ENCODE data around the gene GCNA. TPM values are rescaled to one million over a fixed set of nuclear protein-coding genes. Genes with fewer than 3 reads are reported as not detected.
"Not testable (repeated sequence)": the region's sequence is repeated elsewhere in the genome, so short reads cannot be mapped to it uniquely, and the experiment has no call there.

The GCNA gene
- total RNA-seq, 2 donors from 2014 or later = 2.1 to 2.3 TPM

DNA sequence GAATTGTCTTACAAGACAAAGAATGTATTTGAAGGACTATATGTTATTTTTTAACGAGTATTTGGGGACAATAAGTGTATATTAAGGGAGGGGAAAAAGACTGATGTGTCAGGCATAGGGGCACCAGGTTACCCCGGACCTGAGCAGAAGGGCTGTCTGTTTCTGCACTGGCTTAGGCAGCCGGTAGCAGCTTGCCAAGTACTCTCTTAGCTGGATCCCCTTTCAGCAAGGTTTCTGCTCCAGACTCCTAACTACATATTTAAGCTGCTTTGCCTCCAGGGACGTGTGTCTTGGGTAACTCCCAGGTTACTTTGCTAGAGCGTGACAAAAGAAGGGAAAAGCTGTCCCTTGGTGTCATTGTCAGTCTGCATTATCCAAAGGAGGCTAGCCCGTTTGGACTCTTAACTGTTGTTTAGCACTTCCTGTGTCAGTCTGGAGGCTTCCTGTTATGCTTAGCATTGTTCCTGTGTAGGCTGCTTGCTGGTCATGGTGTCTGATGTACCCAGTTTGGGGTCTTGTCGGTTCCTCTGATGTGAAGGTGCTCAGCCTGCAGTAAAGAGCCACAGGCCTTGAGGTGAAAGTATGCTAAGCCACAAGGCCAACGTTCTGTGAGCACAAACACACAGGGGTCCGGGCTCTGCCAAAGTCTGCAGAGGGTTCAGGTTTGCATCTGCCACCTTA is 28.4 kb downstream of the GCNA start:
- no peak overlapping the region for H3K27ac ChIP-seq (ENCODE audit: low read depth, low read length)
- TF ChIP-seq, protein P1, sequence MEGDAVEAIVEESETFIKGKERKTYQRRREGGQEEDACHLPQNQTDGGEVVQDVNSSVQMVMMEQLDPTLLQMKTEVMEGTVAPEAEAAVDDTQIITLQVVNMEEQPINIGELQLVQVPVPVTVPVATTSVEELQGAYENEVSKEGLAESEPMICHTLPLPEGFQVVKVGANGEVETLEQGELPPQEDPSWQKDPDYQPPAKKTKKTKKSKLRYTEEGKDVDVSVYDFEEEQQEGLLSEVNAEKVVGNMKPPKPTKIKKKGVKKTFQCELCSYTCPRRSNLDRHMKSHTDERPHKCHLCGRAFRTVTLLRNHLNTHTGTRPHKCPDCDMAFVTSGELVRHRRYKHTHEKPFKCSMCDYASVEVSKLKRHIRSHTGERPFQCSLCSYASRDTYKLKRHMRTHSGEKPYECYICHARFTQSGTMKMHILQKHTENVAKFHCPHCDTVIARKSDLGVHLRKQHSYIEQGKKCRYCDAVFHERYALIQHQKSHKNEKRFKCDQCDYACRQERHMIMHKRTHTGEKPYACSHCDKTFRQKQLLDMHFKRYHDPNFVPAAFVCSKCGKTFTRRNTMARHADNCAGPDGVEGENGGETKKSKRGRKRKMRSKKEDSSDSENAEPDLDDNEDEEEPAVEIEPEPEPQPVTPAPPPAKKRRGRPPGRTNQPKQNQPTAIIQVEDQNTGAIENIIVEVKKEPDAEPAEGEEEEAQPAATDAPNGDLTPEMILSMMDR (conservative IDR thresholded peaks at IDR 0.05) = no peak
- 89 to 91% methylated on average over 4 to 9 of the region's 9 CpGs for WGBS, 2 experiments (ENCODE audit: insufficient coverage in 1 of 2, insufficient read length in 1 of 2)
- no peak overlapping the region for H3K4me3 ChIP-seq (ENCODE audit: low read length)
- H3K27ac Mint-ChIP-seq = no peak overlapping the region
- no peaks in the 10 kb centered on the region for H3K27me3 Mint-ChIP-seq (ENCODE audit: insufficient read depth)
- H3K27me3 ChIP-seq (ENCODE audit: control insufficient read depth, insufficient read depth, low read length, poor library complexity, severe bottlenecking) = no peaks in the 10 kb centered on the region
- no peaks in the 10 kb centered on the region for H3K4me1 Mint-ChIP-seq
- H3K4me1 ChIP-seq (ENCODE audit: control insufficient read depth, insufficient read depth, low read length) = no peaks in the 10 kb centered on the region
- peaks cover 86% of the 10 kb centered on the region for H3K9me3 Mint-ChIP-seq
- no peak for DNase-seq
- no peaks in the 10 kb centered on the region for H3K9me3 ChIP-seq (ENCODE audit: control insufficient read depth, low read length)
- no peak overlapping the region for H3K9ac ChIP-seq (ENCODE audit: extremely low read depth, low read length, poor library complexity, severe bottlenecking)
- H3K4me3 Mint-ChIP-seq = no peak overlapping the region
- H3K36me3 Mint-ChIP-seq (ENCODE audit: low read depth) = peaks cover 72% of the 10 kb centered on the region
- H3K36me3 ChIP-seq (ENCODE audit: control insufficient read depth, insufficient read depth, low read length) = peaks cover 38% of the 10 kb centered on the region

DNA sequence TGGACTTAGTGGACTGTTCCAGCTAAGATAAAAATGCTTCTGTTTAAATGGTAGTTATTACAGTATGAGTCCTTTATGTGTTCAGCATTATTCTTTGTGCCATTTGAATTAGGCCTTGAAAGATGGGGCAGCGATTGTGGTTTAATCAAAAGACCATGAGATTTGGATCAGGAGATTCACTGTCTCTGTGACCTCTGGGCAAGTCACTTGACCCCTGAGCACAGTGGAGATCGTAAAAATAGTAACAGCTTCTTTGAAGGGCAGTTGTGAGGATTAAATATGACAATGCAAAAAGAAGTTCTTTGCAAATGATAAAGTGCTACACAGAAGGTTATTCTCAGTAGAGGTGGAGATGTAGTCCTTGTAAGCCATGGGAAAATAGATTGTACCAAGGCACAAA is 29.3 kb downstream of the GCNA start:
- no peak overlapping the region for H3K27ac Mint-ChIP-seq
- no peaks in the 10 kb centered on the region for H3K9me3 ChIP-seq (ENCODE audit: control insufficient read depth, low read length)

GRCh38 chrX:71609095-71609750 is 31.0 kb downstream of the GCNA start:
- H3K4me3 ChIP-seq (ENCODE audit: low read length) = no peak overlapping the region
- H3K27me3 ChIP-seq (ENCODE audit: control insufficient read depth, insufficient read depth, low read length, poor library complexity, severe bottlenecking) = no peaks in the 10 kb centered on the region
- Mint-ChIP-seq H3K9me3 (peaks cover 82% of the 10 kb centered on the region), H3K27ac (no peak overlapping the region), H3K4me1 (no peaks in the 10 kb centered on the region), H3K27me3 (ENCODE audit: insufficient read depth) (no peaks in the 10 kb centered on the region), H3K4me3 (no peak overlapping the region), H3K36me3 (ENCODE audit: low read depth) (peaks cover 63% of the 10 kb centered on the region)
- no peak overlapping the region for H3K27ac ChIP-seq (ENCODE audit: low read depth, low read length)
- DNase-seq = no peak
- no peaks in the 10 kb centered on the region for H3K4me1 ChIP-seq (ENCODE audit: control insufficient read depth, insufficient read depth, low read length)
- 94% methylated on average over 2 to 3 of the region's 3 CpGs for WGBS, 2 experiments (ENCODE audit: insufficient coverage in 1 of 2, insufficient read length in 1 of 2)
- H3K9ac ChIP-seq (ENCODE audit: extremely low read depth, low read length, poor library complexity, severe bottlenecking) = no peak overlapping the region
- H3K36me3 ChIP-seq (ENCODE audit: control insufficient read depth, insufficient read depth, low read length) = peaks cover 39% of the 10 kb centered on the region
- H3K9me3 ChIP-seq (ENCODE audit: control insufficient read depth, low read length) = no peaks in the 10 kb centered on the region
- TF ChIP-seq, protein P1 (conservative IDR thresholded peaks at IDR 0.05) = no peak

More for the DNA sequence above, 29.3 kb downstream of the GCNA start:
- 93 to 97% methylated on average over 2 of the region's 2 CpGs for WGBS, 2 experiments (ENCODE audit: insufficient coverage in 1 of 2, insufficient read length in 1 of 2)
- Mint-ChIP-seq H3K4me1 (no peaks in the 10 kb centered on the region), H3K27me3 (ENCODE audit: insufficient read depth) (no peaks in the 10 kb centered on the region), H3K36me3 (ENCODE audit: low read depth) (peaks cover 67% of the 10 kb centered on the region), H3K4me3 (no peak overlapping the region), H3K9me3 (peaks cover 84% of the 10 kb centered on the region)
- Histone ChIP-seq H3K4me1 (ENCODE audit: control insufficient read depth, insufficient read depth, low read length) (no peaks in the 10 kb centered on the region), H3K9ac (ENCODE audit: extremely low read depth, low read length, poor library complexity, severe bottlenecking) (no peak overlapping the region), H3K27ac (ENCODE audit: low read depth, low read length) (no peak overlapping the region), H3K4me3 (ENCODE audit: low read length) (no peak overlapping the region), H3K36me3 (ENCODE audit: control insufficient read depth, insufficient read depth, low read length) (peaks cover 41% of the 10 kb centered on the region), H3K27me3 (ENCODE audit: control insufficient read depth, insufficient read depth, low read length, poor library complexity, severe bottlenecking) (no peaks in the 10 kb centered on the region)
- TF ChIP-seq, protein P1 (conservative IDR thresholded peaks at IDR 0.05) = no peak
- no peak for DNase-seq

DNA sequence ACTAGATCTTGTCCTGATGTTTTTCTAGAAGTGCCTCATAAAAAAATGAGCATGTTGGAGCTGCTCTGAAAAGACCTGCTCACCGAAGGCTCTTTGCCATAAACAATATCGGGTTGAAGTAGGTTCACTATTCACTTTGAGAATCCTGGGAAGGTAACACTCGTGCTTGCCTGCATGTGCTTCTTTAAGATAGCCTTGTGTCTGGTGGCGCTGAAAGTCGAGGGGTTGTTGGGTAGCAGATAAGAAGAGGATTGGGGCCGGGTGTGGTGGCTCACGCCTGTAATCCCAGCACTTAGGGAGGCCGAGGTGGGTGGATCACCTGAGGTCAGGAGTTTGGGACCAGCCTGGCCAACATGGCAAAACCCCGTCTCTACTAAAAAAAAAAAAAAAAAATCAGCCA is 33.5 kb downstream of the GCNA start:
- 95 to 100% methylated on average over 2 to 9 of the region's 9 CpGs for WGBS, 2 experiments (ENCODE audit: insufficient coverage in 1 of 2, insufficient read length in 1 of 2)
- not testable (repeated sequence) for H3K27ac ChIP-seq (ENCODE audit: low read depth, low read length); H3K4me1 ChIP-seq (ENCODE audit: control insufficient read depth, insufficient read depth, low read length); H3K4me3 Mint-ChIP-seq; H3K9ac ChIP-seq (ENCODE audit: extremely low read depth, low read length, poor library complexity, severe bottlenecking); H3K27ac Mint-ChIP-seq; H3K4me3 ChIP-seq (ENCODE audit: low read length); H3K4me1 Mint-ChIP-seq; H3K27me3 ChIP-seq (ENCODE audit: control insufficient read depth, insufficient read depth, low read length, poor library complexity, severe bottlenecking); H3K9me3 ChIP-seq (ENCODE audit: control insufficient read depth, low read length); DNase-seq; H3K27me3 Mint-ChIP-seq (ENCODE audit: insufficient read depth)
- H3K36me3 ChIP-seq (ENCODE audit: control insufficient read depth, insufficient read depth, low read length) = peaks cover 31% of the 10 kb centered on the region
- Mint-ChIP-seq H3K9me3 (peaks cover 81% of the 10 kb centered on the region), H3K36me3 (ENCODE audit: low read depth) (peaks cover 51% of the 10 kb centered on the region)

Measured in endodermal cell (in vitro differentiated cells).